Measurements from ENCODE around the gene YBEY.

DNA sequence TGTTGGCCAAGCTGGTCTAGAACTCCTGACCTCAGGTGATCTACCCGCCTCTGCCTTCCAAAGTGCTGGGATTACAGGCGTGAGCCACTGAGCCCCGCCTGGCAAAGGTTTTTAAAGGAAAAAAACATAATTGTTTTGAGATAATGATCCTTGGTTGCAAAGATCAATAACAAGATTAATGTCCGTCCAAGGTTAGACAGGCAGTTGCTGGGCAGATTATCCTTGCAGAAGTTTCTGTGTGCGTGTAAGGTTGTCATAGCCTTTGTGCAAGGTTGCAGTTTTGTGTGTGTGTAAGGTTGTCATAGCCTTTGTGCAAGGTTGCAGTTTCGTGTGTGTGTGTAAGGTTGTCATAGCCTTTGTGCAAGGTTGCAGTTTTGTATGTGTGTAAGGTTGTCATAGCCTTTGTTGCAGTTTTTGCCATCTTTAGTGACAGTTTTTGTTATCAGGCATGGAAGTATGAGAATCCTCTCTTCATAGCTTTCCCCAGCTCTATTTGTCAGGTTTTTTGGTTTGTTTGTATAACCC, 3.6 kb downstream of the YBEY start:
- TF ChIP-seq, protein P1, sequence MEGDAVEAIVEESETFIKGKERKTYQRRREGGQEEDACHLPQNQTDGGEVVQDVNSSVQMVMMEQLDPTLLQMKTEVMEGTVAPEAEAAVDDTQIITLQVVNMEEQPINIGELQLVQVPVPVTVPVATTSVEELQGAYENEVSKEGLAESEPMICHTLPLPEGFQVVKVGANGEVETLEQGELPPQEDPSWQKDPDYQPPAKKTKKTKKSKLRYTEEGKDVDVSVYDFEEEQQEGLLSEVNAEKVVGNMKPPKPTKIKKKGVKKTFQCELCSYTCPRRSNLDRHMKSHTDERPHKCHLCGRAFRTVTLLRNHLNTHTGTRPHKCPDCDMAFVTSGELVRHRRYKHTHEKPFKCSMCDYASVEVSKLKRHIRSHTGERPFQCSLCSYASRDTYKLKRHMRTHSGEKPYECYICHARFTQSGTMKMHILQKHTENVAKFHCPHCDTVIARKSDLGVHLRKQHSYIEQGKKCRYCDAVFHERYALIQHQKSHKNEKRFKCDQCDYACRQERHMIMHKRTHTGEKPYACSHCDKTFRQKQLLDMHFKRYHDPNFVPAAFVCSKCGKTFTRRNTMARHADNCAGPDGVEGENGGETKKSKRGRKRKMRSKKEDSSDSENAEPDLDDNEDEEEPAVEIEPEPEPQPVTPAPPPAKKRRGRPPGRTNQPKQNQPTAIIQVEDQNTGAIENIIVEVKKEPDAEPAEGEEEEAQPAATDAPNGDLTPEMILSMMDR (conservative IDR thresholded peaks at IDR 0.05) = no peak
- no peak for TF ChIP-seq EZH2 (IDR thresholded peaks at IDR 0.05; ENCODE audit: low read depth)

Measured in PC-9 (cell line).